Activated T-helper 2 cell treated with anti-CD3 and anti-CD28 coated beads, Interferon-gamma antibody, Interleukin-2, Interleukin-4, amounts not matched to agents 10 μg/mL and 5 μg/mL and 100 μg/mL, durations not matched to agents 14 hours and 24 hours and 36 hours (primary cell): ENCODE measurements around the gene TRIP10. TPM values are rescaled to one million over a fixed set of nuclear protein-coding genes. Genes with fewer than 3 reads are reported as not detected.
"Not testable (repeated sequence)": the region's sequence is repeated elsewhere in the genome, so short reads cannot be mapped to it uniquely, and the experiment has no call there.

Source experiments
- DNase-seq: peaks from one replicate; pipeline ENCODE4 v3.0.0; 2021; ENCODE audit warnings: low spot score
- H3K27ac Mint-ChIP-seq: one replicate; pipeline ENCODE4 v1.8.0; 2021; ENCODE audit warnings: mixed read lengths
- H3K27me3 Mint-ChIP-seq: one replicate; pipeline ENCODE4 v1.8.0; 2021; ENCODE audit warnings: low read depth, mixed read lengths
- H3K36me3 Mint-ChIP-seq: one replicate; pipeline ENCODE4 v1.8.0; 2021; ENCODE audit warnings: low read depth, mixed read lengths
- H3K4me1 Mint-ChIP-seq: one replicate; pipeline ENCODE4 v1.8.0; 2021; ENCODE audit warnings: low read depth, mixed read lengths
- H3K4me3 Mint-ChIP-seq: one replicate; pipeline ENCODE4 v1.8.0; 2021; ENCODE audit warnings: low read depth, mild to moderate bottlenecking, moderate library complexity, mixed read lengths
- H3K9me3 Mint-ChIP-seq: one replicate; pipeline ENCODE4 v1.8.0; 2021; ENCODE audit warnings: mixed read lengths
- intact Hi-C: fragments of 100-400 bp; cut with micrococcal nuclease; formaldehyde crosslinking; loops from one replicate; pipeline ENCODE4 v1.15.1; 2023
- total RNA-seq: library from RNA; stranded (reverse); gene quantifications from 2 replicates; pipeline ENCODE4 v1.2.3, GENCODE V29; 2022

Gene TRIP10
- total RNA-seq, 1 donor from 2014 or later, result 64.7 TPM

GRCh38 chr19:6744381-6745301 is 5.2 kb downstream of the TRIP10 start:
- no peaks in the 10 kb centered on the region for H3K9me3 Mint-ChIP-seq
- H3K4me1 Mint-ChIP-seq, result peaks cover 10% of the 10 kb centered on the region
- H3K27ac Mint-ChIP-seq, result no peak overlapping the region
- intact Hi-C loops, result no loop called here
- no peak overlapping the region for H3K4me3 Mint-ChIP-seq
- no peaks in the 10 kb centered on the region for H3K27me3 Mint-ChIP-seq
- H3K36me3 Mint-ChIP-seq, result peaks cover 60% of the 10 kb centered on the region
- no peak for DNase-seq

GRCh38 chr19:6745965-6746364 is 6.5 kb downstream of the TRIP10 start:
- Mint-ChIP-seq H3K4me3 (no peak overlapping the region), H3K27ac (no peak overlapping the region), H3K4me1 (peaks cover 7% of the 10 kb centered on the region), H3K9me3 (no peaks in the 10 kb centered on the region), H3K27me3 (no peaks in the 10 kb centered on the region), H3K36me3 (peaks cover 67% of the 10 kb centered on the region)
- no peak for DNase-seq
- intact Hi-C loops, result no loop called here

DNA sequence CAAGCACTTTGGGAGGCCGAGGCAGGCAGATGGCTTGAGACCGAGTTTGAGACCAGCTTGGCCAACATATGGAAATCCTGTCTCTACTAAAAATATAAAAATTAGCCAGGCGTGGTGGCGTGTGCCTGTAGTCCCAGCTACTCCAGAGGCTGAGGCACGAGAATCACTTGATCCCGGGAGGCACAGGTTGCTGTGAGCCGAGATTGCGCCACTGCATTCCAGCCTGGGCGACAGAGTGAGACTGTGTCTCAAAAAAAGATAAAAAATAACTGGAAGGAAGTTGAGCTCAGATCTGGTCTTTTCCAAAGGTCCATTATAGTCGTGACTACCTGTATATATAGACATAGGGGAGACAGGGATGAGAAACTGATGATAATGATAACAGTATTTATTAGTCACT is 9.1 kb downstream of the TRIP10 start:
- H3K4me1 Mint-ChIP-seq, H3K27me3 Mint-ChIP-seq, H3K27ac Mint-ChIP-seq, DNase-seq, H3K4me3 Mint-ChIP-seq, H3K9me3 Mint-ChIP-seq, intact Hi-C loops: not testable (repeated sequence)
- peaks cover 71% of the 10 kb centered on the region for H3K36me3 Mint-ChIP-seq

- no peak for DNase-seq
- peaks cover 3% of the 10 kb centered on the region for H3K4me1 Mint-ChIP-seq
- H3K27ac Mint-ChIP-seq, result no peak overlapping the region
- H3K9me3 Mint-ChIP-seq, result no peaks in the 10 kb centered on the region
- H3K27me3 Mint-ChIP-seq, result no peaks in the 10 kb centered on the region
- peaks cover 72% of the 10 kb centered on the region for H3K36me3 Mint-ChIP-seq
- intact Hi-C loops, result loop anchor here (5.0 kb wide), 1 partner anchor 233 kb away; no protein-coding TSS in a partner anchor
- no peak overlapping the region for H3K4me3 Mint-ChIP-seq
These were observed 10.6 kb downstream of the TRIP10 start for GRCh38 chr19:6750062-6750461.

- intact Hi-C loops, result loop anchor here (5.0 kb wide), 1 partner anchor 234 kb away; no protein-coding TSS in a partner anchor
- Mint-ChIP-seq H3K4me3 (no peak overlapping the region), H3K9me3 (no peaks in the 10 kb centered on the region), H3K27me3 (no peaks in the 10 kb centered on the region), H3K36me3 (peaks cover 65% of the 10 kb centered on the region), H3K27ac (no peak overlapping the region), H3K4me1 (peaks cover 3% of the 10 kb centered on the region)
- DNase-seq, result no peak
These were observed 11.7 kb downstream of the TRIP10 start for GRCh38 chr19:6751189-6751588.

DNA sequence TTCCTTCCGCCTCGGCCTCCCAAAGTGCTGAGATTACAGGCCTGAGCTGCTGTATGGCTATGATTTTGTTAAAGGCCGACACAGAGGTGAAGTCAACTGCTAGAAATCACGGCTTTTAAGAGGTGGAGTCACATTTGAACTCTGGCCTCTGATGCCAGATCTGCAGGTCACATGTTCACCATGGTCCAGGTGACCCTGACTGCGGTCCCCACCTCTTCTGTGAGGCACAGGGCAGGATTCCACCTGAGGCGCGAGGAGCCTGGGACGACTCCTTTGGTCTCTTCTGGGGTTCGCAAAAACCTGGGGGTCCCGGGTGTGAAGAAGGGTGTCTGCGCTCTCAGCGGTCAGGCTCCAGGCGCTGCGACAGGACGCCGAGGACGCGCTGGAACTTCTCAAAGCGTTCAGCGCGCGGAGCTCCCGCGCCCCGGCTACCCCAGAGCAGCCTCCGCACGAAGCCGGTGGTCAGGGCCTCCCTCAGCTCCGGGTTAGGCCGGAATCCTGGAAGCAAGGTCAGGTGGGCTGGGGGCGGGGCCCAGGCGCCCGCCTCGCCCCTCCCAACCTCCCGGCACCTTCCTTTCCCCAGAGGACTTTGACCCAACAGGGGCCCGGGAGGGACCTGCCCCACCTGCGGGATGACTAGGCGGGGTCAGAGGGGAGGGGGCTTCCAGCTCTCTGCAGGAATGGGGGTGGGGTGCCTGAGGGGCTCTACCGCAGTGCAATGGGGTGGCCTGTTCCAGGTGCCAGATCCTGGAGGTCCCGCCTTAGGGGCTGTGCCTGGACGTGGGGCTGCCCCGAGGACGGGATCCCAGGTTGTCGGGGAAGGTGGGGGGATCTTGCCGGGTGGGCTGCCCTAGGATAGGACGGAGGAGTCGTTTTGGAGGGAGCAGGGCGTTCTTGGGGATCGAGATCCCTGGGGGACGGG is 13.0 kb downstream of the TRIP10 start:
- Mint-ChIP-seq H3K27me3 (no peaks in the 10 kb centered on the region), H3K27ac (peak overlapping the region; percentile 42), H3K4me1 (peaks cover 3% of the 10 kb centered on the region), H3K9me3 (no peaks in the 10 kb centered on the region), H3K4me3 (peak overlapping the region; percentile 70), H3K36me3 (peaks cover 59% of the 10 kb centered on the region)
- intact Hi-C loops, result loop anchor here (1.0 to 5.0 kb wide), 3 partner anchors 14 to 235 kb away; no protein-coding TSS in a partner anchor
- DNase-seq, result no peak

GRCh38 chr19:6753178-6754031 is 13.9 kb downstream of the TRIP10 start:
- H3K27ac Mint-ChIP-seq, result peak overlapping the region; percentile 92
- no peaks in the 10 kb centered on the region for H3K27me3 Mint-ChIP-seq
- H3K9me3 Mint-ChIP-seq, result no peaks in the 10 kb centered on the region
- H3K36me3 Mint-ChIP-seq, result peaks cover 51% of the 10 kb centered on the region
- H3K4me3 Mint-ChIP-seq, result peak overlapping the region; percentile 70
- intact Hi-C loops, result loop anchor here (1.0 to 5.0 kb wide), 3 partner anchors 15 to 236 kb away; no protein-coding TSS in a partner anchor
- DNase-seq, result peak; percentile 79
- peaks cover 3% of the 10 kb centered on the region for H3K4me1 Mint-ChIP-seq

- H3K4me3 Mint-ChIP-seq, result no peak overlapping the region
- H3K4me1 Mint-ChIP-seq, result peaks cover 3% of the 10 kb centered on the region
- peaks cover 46% of the 10 kb centered on the region for H3K36me3 Mint-ChIP-seq
These were observed 14.7 kb downstream of the TRIP10 start for GRCh38 chr19:6754136-6754535.

DNA sequence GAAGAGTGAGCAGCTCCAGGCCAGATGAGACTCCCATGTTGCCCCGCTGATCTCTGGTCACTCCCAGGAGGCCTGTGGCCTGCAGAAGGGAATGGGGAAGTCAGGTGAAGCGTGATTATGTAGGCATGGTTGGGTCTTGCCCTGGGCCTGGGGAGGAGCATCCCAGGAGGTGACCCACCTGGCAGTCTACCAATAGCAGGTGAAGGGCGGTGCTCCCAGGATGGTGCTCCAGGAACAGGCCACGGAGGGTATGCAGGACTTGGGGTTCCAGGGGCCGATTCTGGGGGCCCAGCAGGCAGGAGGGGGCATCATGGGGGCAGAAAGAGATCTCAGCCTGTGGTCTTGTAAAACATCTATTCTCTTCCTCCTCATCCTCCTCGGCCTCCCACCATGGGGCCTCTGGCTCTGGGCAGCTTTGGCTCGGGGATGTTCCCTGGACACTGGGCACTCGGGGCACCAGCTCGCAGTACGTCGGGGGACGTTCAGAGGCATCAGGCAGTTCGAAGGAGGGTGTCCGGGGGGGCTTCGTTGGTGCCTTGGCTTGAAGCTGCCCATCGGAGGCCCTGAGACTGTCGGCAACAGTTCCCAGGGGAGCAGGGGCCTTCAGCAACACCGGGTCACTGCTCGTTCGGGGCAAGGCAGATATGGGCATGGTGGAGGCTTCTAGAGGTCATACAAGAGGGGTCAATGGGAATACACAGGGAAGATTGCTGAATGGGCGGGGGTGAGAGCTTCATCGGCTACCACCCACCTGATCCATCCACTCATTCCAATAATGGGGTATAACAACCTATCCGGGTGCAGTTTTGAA is 15.4 kb downstream of the TRIP10 start:
- no peak for DNase-seq
- peaks cover 45% of the 10 kb centered on the region for H3K36me3 Mint-ChIP-seq
- H3K27me3 Mint-ChIP-seq, result no peaks in the 10 kb centered on the region
- no peak overlapping the region for H3K27ac Mint-ChIP-seq
- H3K4me1 Mint-ChIP-seq, result peaks cover 3% of the 10 kb centered on the region
- no peaks in the 10 kb centered on the region for H3K9me3 Mint-ChIP-seq
- H3K4me3 Mint-ChIP-seq, result no peak overlapping the region
- intact Hi-C loops, result loop anchor here (5.0 kb wide), 1 partner anchor 238 kb away; no protein-coding TSS in a partner anchor

More at GRCh38 chr19:6754136-6754535, 14.7 kb downstream of the TRIP10 start:
- Mint-ChIP-seq H3K9me3 (no peaks in the 10 kb centered on the region), H3K27me3 (no peaks in the 10 kb centered on the region), H3K27ac (no peak overlapping the region)
- intact Hi-C loops, result loop anchor here (5.0 kb wide), 1 partner anchor 237 kb away; no protein-coding TSS in a partner anchor
- no peak for DNase-seq

DNA sequence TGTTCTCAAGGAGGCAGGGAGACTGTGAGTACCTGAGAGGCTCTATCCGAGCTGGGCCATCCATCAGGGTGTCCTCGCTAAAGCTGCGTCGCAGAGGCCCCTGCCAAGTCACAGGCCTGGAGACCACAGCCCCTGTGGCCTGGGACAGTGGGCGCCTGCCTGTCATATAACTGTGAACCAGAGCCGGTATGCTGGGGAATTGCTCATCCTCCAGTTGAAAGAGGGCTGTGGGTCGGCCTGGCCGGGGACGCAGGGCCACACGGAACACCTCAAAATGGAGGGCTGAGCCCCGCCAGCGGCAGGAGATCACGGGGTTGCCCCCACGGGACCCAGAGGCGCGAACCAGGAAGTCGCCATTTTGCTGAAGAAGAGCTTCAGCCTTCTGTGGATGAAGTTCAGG is 21.1 kb downstream of the TRIP10 start:
- Mint-ChIP-seq H3K27ac (no peak overlapping the region), H3K27me3 (no peaks in the 10 kb centered on the region), H3K36me3 (peaks cover 16% of the 10 kb centered on the region), H3K4me1 (no peaks in the 10 kb centered on the region), H3K4me3 (no peak overlapping the region), H3K9me3 (no peaks in the 10 kb centered on the region)
- no peak for DNase-seq
- intact Hi-C loops, result no loop called here

- no peak for DNase-seq
- Mint-ChIP-seq H3K27me3 (no peaks in the 10 kb centered on the region), H3K27ac (no peak overlapping the region), H3K9me3 (no peaks in the 10 kb centered on the region), H3K4me3 (no peak overlapping the region), H3K4me1 (peaks cover 2% of the 10 kb centered on the region), H3K36me3 (peaks cover 16% of the 10 kb centered on the region)
- intact Hi-C loops, result no loop called here
These were observed 21.7 kb downstream of the TRIP10 start for GRCh38 chr19:6761053-6761676.
